K562 (cell line): ENCODE results near the gene TMEM144. TPM values are rescaled to one million over a fixed set of nuclear protein-coding genes. Genes with fewer than 3 reads are reported as not detected.

Experiments used
- BHLHE40 ChIP-seq: IDR thresholded peaks from 2 replicates; pipeline ENCODE4 v1.6.1; 2011; ENCODE audit warnings: low read length, improper control_type of control experiment
- BMI1 ChIP-seq: fragments of 150-350 bp; IDR thresholded peaks from 2 replicates; pipeline ENCODE4 v1.6.1; 2014; ENCODE audit warnings: low read length
- E2F3 ChIP-seq: fragments of 250-450 bp; sonication (Bioruptor Pico); IDR thresholded peaks from 2 replicates; pipeline ENCODE4 v1.4.0; 2020; ENCODE audit warnings: mild to moderate bottlenecking
- E2F8 ChIP-seq: fragments of 450-650 bp; IDR thresholded peaks from 2 replicates; pipeline ENCODE4 v1.7.1; 2018; ENCODE audit warnings: mild to moderate bottlenecking, low read depth; ENCODE audit not compliant: partially characterized antibody
- HNRNPLL ChIP-seq: fragments of 200-400 bp; formaldehyde crosslinking; IDR thresholded peaks from 2 replicates; pipeline ENCODE4 v1.6.1; 2017; ENCODE audit warnings: low read length, low read depth, mild to moderate bottlenecking; ENCODE audit not compliant: poor library complexity, severe bottlenecking
- MCM5 ChIP-seq: fragments of 450-650 bp; IDR thresholded peaks from 2 replicates; pipeline ENCODE4 v1.6.1; 2016; ENCODE audit warnings: low read depth
- MCM7 ChIP-seq, 2 experiments: fragments of 450-650 bp; IDR thresholded peaks; 2 replicates each; pipeline ENCODE4 v1.6.1; 2016 to 2018
- MEF2A ChIP-seq: IDR thresholded peaks from 2 replicates; pipeline ENCODE4 v1.6.1; 2011; ENCODE audit warnings: low read depth, mild to moderate bottlenecking, low read length, moderate library complexity; ENCODE audit not compliant: control insufficient read depth
- MTA3 ChIP-seq: fragments of 450-650 bp; formaldehyde crosslinking; IDR thresholded peaks from 2 replicates; pipeline ENCODE4 v1.6.1; 2017; ENCODE audit warnings: mild to moderate bottlenecking, borderline replicate concordance
- PCBP1 ChIP-seq: fragments of 200-400 bp; formaldehyde crosslinking; IDR thresholded peaks from 2 replicates; pipeline ENCODE4 v1.6.1; 2018; ENCODE audit warnings: mild to moderate bottlenecking, low read depth, low read length; ENCODE audit not compliant: poor library complexity, severe bottlenecking
- PCBP2 ChIP-seq: fragments of 200-400 bp; formaldehyde crosslinking; IDR thresholded peaks from 2 replicates; pipeline ENCODE4 v1.6.1; 2018; ENCODE audit warnings: low read length, low read depth, mild to moderate bottlenecking, moderate library complexity; ENCODE audit not compliant: poor library complexity, severe bottlenecking
- PML ChIP-seq: IDR thresholded peaks from 2 replicates; pipeline ENCODE4 v1.6.1; 2012; ENCODE audit warnings: low read length, inconsistent platforms
- PTRF ChIP-seq: fragments of 450-650 bp; IDR thresholded peaks from 2 replicates; pipeline ENCODE4 v1.6.1; 2016; ENCODE audit warnings: mild to moderate bottlenecking, missing genetic modification characterization, missing compliant biosample characterization
- SETDB1 ChIP-seq: IDR thresholded peaks from one replicate; pipeline ENCODE4 v1.6.1; 2012; ENCODE audit warnings: low read length, control low read depth, inconsistent platforms
- SMAD3 ChIP-seq: fragments of 450-650 bp; formaldehyde crosslinking; conservative IDR thresholded peaks from 2 replicates; pipeline ENCODE4 v1.4.0; 2020; ENCODE audit warnings: mild to moderate bottlenecking
- SRF ChIP-seq, 2 experiments: fragments of 250-450, 450-650 bp in 1 of 2; sonication (Bioruptor Pico) in 1 of 2; sonication (generic) in 1 of 2; formaldehyde crosslinking; IDR thresholded peaks; 2 replicates each; pipeline versions ENCODE4 v1.5.0 to v1.5.1; 2020 to 2022; ENCODE audit warnings: mild to moderate bottlenecking in 1 of 2, missing genetic modification reagents in 1 of 2
- STAT5B ChIP-seq: fragments of 250-450 bp; sonication (Bioruptor Pico); IDR thresholded peaks from 2 replicates; pipeline ENCODE4 v1.8.0; 2021; ENCODE audit warnings: mild to moderate bottlenecking, inconsistent platforms
- TCF15 ChIP-seq: fragments of 250-450 bp; sonication (Bioruptor Pico); IDR thresholded peaks from 2 replicates; pipeline ENCODE4 v1.8.0; 2022; ENCODE audit warnings: moderate library complexity, mild to moderate bottlenecking, inconsistent platforms
- TGIF2 ChIP-seq: sonication (generic); formaldehyde crosslinking; IDR thresholded peaks from 2 replicates; pipeline ENCODE4 v1.8.1; 2022; ENCODE audit warnings: mild to moderate bottlenecking, missing genetic modification reagents, moderate library complexity
- THRB ChIP-seq: fragments of 450-650 bp; formaldehyde crosslinking; conservative IDR thresholded peaks from 2 replicates; pipeline ENCODE4 v1.4.0; 2022; ENCODE audit warnings: mild to moderate bottlenecking, missing genetic modification characterization
- ZFPM2 ChIP-seq: fragments of 250-450 bp; sonication (Bioruptor Pico); IDR thresholded peaks from 2 replicates; pipeline ENCODE4 v1.5.1; 2022; ENCODE audit warnings: mild to moderate bottlenecking
- ZNF174 ChIP-seq: fragments of 250-450 bp; sonication (Bioruptor Pico); IDR thresholded peaks from 2 replicates; pipeline ENCODE4 v1.4.0; 2020; ENCODE audit warnings: mild to moderate bottlenecking
- ZNF384 ChIP-seq: IDR thresholded peaks from 2 replicates; pipeline ENCODE4 v1.6.1; 2012; ENCODE audit warnings: low read depth, low read length, improper control_type of control experiment
- ZNF41 ChIP-seq: fragments of 250-450 bp; sonication (Bioruptor Pico); conservative IDR thresholded peaks from 2 replicates; pipeline ENCODE4 v1.4.0; 2020; ENCODE audit warnings: mild to moderate bottlenecking
- ZNF830 ChIP-seq: fragments of 250-450 bp; sonication (Bioruptor Pico); IDR thresholded peaks from 2 replicates; pipeline ENCODE4 v1.5.0; 2021; ENCODE audit warnings: mild to moderate bottlenecking
- polyA plus RNA-seq, 8 experiments: library from polyadenylated mRNA; depleted of rRNA in 4 of 8; stranded (reverse) in 5 of 8; unstranded in 3 of 8; fragments of >200 nt; fragmentation: Nextera tagmentation in 2 of 8; fragmentation: Illumina TruSeq in 1 of 8; extraction: Ambion mirVana in 2 of 8; extraction: Trizol in 1 of 8; gene quantifications; 2 replicates each; pipeline versions ENCODE4 v1.2.1 to v1.2.3, GENCODE V29; 2011 to 2014; ENCODE audit warnings: inconsistent platforms in 1 of 8, missing spikeins in 1 of 8
- total RNA-seq, 7 experiments: library from RNA; depleted of rRNA in 6 of 7; stranded (reverse); fragments of >200 nt in 6 of 7; fragmentation: Illumina TruSeq in 2 of 7; extraction: Trizol in 2 of 7; gene quantifications; 2 replicates each; pipeline versions ENCODE4 v1.2.1 to v1.2.3, GENCODE V29; 2011 to 2021; ENCODE audit warnings: low replicate concordance in 1 of 7

Gene TMEM144
- total and polyA plus RNA-seq, 9 of the 15 experiments (the other 6 are each of a cell fraction or from before 2014, with no cell fraction given) = 4.0 to 12.0 (median 6.1) TPM

- TF ChIP-seq STAT5B (CRISPR knock-in tag) (no peak), E2F8 (no peak), TCF15 (CRISPR knock-in tag) (no peak), MTA3 (no peak), MCM5 (no peak), ZNF174 (CRISPR knock-in tag) (no peak), THRB (CRISPR knock-in tag) (no peak), SRF (CRISPR knock-in tag; IDR thresholded peaks at IDR 0.05) (no peak), ZNF384 (no peak), ZNF41 (CRISPR knock-in tag) (no peak), PCBP1 (no peak), PTRF (tag) (no peak), ZNF830 (CRISPR knock-in tag) (no peak), PCBP2 (no peak), BHLHE40 (peak; percentile 72), SETDB1 (no peak), MCM7 (IDR thresholded peaks at IDR 0.05) (no peak), PML (peak; percentile 14; the same call in 1 of the 2 replicates), TGIF2 (CRISPR knock-in tag) (no peak), HNRNPLL (no peak), E2F3 (CRISPR knock-in tag) (no peak), BMI1 (no peak), MEF2A (no peak), ZFPM2 (CRISPR knock-in tag) (no peak), SMAD3 (CRISPR knock-in tag) (no peak)
Measured at GRCh38 chr4:158182736-158183135, 27.6 kb upstream of the TMEM144 start (continued).
